HS-5 (cell line): Measurements from ENCODE around the gene RPS14.
"Not testable (repeated sequence)": the region's sequence is repeated elsewhere in the genome, so short reads cannot be mapped to it uniquely, and the experiment has no call there.

Experiments used
- DNase-seq: peaks from one replicate; pipeline ENCODE4 v3.0.0-alpha.2; 2012; ENCODE audit warnings: low read depth

The RPS14 gene

DNA sequence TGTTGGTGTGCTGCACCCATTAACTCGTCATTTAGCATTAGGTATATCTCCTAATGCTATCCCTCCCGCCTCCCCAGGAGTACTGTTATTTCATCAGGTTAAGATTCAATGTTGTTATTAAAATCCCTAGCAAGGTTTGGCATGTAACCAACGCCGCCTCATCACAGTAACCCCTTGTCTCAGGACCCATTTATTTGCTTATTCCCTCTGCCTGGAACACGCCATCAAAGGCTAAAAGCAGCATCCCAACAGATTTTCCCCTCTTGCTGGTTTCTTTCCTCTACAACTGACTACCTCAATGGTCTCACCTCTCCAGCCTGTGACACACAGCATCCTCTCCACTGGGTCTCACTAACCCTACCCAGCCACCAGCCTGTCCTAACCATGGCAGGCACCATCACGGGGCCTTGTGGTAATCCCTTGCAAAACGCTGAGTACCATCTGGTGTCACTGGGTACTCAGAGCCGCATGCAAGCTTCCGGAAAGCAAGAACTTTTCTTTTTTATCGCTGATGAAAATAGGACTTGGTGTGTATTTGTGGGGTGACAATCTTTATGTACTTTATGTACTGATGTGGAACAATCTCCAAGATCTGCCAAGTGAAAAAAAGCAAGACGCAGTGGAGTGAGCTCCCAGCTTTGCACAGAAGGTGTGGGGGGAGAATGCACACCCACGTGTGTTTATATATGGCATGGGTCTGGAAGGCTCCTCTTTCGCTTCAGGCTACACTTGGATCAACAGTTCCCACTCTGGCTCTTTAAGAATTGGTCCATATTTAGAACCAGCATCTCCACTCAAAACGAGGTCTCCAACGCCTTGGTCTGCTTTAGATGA is 6.1 kb downstream of the RPS14 start:
- no peak for DNase-seq

- DNase-seq = no peak
These were observed 6.8 kb downstream of the RPS14 start for GRCh38 chr5:150442699-150443080.

DNA sequence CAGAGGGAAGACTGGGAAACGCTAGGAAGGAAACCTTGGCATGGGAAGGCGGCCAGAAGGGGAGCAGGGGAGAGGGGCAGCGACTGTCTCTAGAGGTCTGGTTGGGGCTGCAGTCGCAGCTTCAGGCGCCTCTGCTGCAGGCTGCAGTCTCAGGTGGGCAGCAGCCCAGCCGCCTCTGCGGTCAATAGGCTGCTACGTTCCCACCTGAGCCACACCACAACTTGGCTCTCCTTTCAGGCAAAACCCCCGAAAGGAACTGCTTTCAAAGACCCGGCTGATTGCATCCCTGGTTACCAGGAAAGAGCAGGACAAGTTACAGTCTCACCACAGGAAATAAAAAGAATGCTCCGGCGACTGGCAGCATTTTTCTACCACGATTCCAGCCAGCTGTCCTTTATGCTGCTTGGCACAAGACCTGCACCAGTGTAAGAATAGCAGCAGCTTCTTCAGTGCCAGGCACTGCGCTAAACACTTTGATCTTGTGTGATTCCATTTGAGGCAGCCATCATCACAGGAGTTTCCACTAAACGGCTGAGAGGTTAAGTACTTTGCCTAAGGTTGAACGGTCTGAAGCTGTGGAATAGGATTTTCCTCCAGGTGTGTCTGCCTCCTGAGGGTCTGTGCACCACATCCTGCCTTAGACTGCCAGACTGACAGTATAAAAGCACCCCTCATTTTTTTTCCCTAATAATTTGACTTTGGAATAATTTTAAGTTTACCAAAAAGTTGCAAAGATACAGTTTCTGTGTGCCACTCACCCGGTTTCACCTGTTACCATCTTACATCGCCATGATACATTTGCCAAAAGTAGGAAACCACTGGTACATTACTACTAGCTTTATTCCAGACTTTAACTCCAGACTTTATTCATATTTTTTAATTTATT is 7.5 kb downstream of the RPS14 start:
- DNase-seq = no peak

- DNase-seq = no peak
These were observed 8.4 kb downstream of the RPS14 start for GRCh38 chr5:150440948-150441812.

DNA sequence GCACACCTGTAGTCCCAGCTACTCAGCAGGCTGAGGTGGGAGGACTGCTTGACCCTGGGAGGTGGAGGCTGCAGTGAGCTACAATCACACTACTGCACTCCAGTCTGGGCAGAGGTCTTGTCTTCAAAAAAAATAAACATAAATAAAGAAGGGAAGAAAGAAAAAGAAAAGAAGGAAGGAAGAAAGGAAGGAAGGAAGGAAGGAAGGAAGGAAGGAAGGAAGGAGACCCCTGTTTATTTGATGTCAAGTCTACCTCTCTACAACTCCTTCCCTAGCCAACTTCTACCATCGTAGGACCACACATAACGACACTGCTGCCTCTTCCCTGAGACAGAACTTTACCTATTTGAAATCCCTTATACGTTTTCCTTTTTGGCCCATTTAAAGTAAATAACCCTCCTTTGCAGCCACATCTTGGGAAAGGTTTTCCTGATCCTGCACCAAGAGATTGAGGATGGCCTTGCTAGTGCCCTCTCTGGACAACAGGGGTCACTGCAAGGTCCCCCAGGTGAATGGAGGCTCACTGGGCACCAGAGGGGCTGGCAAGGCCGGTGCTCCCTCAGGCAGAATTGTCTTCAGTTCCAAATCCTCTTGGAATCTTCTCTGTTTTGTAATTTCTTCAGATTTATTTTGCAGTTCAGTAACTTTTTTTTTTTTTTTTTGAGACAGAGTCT is 10.5 kb downstream of the RPS14 start:
- DNase-seq = no peak

DNA sequence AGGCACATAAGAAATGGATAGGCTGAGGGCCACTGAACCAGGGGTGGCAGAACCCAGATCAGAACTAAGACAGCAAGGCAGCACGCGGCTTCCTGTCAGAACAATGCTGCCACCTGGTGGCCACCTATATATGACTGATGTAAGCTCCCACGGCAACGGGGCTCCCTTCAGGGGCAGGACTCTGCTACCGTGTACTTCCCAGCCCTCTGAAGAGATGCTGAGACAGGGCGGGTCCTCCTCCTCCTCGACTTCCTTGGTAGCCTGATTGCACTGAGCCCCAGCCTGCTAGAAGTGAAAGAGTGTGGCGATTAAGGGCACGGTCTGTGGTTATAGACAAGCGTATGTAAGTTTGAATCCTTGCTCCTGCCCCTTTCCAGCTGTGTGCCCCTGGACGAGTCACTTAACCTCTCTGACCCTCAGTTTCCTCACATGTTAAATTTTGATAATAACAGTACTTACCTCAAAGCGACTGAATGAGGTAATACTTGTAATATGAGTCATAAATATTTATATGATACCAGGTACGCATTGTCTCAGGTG is 13.3 kb downstream of the RPS14 start:
- DNase-seq = peak; percentile 64

- DNase-seq = no peak
These were observed 15.1 kb downstream of the RPS14 start for GRCh38 chr5:150434464-150434863.

DNA sequence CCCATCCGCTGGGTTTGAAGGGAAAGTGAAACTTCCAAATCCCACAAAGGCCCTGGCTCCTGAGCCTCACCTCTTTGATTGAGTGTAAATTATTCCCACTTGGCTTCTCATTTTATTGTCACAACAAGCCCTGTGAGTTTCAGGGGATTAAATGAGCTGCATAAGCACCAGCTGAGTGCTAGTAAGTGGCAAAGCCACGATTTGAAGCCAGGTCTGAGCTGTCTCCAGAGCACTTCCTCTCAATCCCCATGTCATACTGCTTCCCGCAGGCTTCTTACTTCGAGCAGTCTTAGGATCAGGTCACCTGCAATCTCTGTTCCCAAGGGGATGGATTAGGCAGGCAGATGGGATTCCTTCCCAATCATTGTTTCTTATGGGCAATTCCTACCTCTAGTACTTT is 18.0 kb downstream of the RPS14 start:
- DNase-seq = no peak

- no peak for DNase-seq
These were observed 18.5 kb downstream of the RPS14 start for GRCh38 chr5:150431048-150431447.

DNA sequence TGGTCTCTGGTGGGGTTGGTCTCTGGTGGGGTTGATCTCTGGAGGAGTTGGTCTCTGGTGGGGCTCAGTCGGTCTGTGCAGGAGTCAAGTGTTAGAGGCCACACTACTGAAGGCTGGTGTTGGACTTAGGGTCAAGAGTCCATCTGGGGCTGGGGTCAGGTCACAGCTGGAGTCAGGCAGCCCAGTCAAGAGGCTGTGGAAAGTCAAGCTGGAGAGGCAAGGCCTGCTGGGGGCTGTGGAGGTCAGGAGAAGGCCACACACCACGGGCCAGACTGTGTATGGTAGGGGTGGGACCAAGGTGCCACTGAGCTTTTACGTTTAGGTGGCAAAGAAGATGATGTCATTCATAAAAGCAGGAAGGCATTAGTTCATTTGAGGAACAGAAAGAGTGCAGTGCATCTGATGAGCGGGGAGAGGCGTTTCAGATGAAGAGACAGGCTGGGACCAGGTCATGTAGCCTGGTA is 20.1 kb downstream of the RPS14 start:
- DNase-seq = no peak

GRCh38 chr5:150428978-150429377 is 20.6 kb downstream of the RPS14 start:
- DNase-seq = no peak

DNA sequence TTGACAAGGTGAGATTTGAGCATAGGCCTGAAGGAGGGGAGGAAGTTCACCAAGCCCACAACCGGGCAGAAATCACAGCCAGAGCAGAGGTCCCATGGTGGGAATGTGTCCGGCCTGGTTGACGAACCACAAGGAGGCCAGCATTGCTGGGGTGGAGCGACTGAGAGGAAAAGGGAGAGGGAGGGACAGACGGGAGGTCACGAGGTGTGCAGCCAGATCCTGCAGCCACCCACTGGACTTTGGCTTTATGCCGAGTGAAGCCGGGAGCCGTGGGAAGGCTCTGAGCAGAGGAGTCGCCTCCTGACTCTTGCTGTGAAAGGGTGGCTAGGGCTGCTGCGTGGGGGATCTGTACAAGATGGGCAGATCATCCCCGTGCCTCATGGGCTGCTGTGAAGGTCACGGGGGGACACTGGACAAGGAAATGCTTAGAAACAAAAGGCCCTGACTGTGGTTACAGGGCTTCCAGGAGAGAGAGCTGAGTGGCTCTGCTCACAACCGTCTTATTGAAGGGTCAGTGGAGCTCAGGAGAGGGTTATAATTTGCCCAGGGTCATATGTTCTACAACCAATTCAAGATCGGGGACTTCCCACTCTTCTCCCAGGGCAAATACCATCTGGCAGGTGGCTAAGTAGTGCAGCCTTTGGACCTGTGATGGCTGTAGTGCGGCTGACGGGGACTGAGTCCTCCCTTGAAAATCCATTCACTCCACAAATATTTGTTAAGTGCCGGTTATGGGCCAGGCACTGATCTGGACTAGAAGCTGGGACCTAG is 21.2 kb downstream of the RPS14 start:
- no peak for DNase-seq

DNA sequence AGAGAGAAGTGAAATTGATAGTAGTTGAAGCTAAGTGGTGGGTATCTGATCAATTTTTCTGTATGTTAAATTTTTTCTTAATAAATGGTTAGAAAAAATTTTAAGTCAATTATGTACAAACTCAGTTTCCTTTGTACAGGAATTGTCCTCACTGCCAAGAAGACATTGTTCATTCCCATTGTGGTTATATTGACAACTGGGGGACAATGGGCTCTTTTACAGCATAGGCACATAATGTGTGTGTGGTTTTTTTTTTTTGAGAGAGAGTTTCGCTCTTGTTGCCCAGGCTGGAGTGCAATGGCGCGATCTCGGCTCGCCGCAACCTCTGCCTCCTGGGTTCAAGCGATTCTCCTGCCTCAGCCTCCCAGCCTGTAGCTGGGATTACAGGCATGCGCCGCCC is 23.4 kb downstream of the RPS14 start:
- not testable (repeated sequence) for DNase-seq

DNA sequence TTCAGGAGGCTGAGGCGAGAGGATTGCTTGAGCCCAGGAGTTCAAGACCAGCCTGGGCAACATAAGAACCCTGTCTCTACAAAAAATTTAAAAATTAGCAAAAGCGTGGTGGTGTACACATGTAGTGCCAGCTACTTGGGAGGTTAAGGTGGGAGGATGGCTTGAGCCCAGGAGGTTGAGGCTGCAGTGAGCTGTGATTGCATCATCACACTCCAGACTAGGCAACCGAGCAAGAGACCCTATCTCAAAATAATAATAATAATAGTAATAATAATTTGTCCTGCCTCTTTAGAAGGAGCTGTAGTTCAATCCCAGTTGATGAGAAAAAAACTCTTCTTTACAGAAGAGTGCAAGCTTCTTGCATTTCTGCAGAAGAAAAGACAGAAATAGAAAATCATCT is 26.8 kb downstream of the RPS14 start:
- DNase-seq = no peak

GRCh38 chr5:150422075-150422474 is 27.5 kb downstream of the RPS14 start:
- DNase-seq = no peak

DNA sequence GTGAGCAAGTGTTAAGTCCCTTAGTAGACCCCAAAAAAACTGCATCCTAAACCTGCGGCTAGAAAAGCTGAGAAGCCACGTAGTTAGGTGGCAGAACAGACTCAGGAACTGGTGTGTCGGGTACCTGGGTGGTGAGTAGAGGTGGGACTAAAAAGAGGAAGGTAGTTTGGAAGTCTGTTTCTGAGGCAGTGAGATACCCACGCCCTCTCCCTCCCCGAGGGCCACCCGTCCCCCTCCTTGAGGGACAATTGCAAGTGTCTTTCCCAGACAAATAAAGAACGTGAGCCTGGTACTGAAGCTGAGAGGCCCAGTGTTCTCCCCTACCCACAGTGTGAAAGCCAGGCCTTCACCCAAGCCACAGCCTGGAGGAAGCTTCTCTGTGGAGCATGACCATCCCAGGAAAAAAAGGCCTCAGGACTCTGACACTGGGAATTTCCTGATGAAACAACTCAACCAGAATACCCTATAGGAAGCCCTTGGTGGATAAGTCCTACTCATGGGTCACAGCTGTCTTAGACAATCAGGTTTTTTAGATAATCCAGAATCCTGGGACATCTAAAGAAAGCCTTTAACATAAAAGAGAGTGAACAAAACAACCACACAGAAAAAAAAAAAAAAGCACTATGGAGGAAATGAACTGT is 29.8 kb downstream of the RPS14 start:
- DNase-seq = no peak

DNA sequence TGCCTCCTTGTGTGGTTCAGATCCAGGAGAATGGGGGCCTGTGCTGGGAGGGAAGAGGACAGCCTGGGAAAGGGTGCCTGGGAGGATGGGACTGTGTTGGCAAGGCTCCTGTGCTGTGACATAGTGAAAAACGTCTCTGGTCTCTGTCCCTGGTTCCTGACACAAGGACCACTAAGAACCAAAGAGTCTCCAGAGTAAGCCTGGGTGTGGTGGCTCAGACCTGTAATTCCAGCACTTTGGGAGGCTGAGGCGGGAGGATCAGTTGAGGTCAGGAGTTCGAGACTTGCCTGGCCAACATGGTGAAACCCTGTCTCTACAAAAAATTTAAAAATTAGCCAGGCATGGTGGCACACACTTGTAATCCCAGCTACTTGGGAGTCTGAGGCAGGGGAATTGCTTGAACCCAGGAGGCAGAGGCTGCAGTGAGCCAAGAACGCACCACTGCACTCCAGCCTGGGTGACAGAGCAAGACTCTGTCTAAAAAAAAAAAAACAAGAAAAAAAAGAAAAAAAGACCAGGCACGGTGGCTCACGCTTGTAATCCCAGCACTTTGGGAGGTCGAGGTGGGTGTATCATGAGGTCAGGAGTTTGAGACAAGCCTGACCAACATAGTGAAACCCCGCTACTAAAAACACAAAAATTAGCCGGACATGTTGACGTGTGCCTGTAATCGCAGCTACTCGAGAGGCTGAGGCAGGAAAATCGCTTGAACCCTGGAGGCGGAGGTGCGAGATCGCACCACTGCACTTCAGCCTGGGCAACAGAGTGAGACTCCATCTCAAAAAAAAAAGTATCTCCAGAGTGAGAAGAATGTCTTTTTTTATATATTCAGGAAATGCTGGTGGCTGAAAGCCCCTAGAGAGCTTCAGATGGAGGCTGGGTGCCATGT is 35.4 kb downstream of the RPS14 start:
- not testable (repeated sequence) for DNase-seq

DNA sequence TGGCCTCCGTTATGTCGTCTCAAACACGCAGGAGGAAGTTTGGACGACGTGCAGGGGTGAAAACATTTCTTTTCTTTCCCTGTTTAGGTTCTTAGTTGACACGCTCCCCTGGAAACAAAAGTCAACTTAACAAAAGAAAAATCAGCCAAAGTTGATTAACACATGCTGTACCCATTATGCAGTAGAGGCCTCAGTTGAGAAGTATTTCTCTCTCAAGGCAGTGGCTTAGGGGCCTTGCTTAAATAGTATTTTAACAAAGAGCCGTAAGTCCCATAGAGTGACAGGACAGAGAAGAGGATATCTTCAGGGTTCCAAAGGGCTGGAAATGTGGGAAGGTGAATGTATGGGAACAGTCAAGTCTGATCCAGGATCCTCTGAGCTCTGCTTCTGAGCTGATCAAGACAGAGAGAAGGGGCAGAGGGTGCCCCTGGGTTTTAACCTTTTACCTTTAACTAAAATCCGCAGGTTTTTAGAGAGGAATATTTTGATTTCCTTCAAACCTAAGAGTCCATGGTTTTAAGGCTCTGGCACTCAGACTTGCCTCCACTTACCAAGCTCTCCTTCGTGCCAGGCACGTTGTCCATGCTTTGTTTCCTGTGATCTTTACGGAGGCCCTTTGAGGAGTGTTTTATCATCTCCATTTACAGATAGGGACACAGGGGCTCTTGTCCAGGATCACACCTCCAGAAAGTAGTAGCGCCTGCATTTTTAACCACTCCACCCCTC is 36.2 kb downstream of the RPS14 start:
- no peak for DNase-seq
